ENCODE results near the gene SYTL1. TPM values are rescaled to one million over a fixed set of nuclear protein-coding genes. Genes with fewer than 3 reads are reported as not detected.
A peak's percentile ranks its signal among the peaks of the same experiment; 100 is the strongest.

The SYTL1 gene
- total RNA-seq, 1 donor from 2014 or later, result 25.7 TPM

- DNase-seq (ENCODE audit: low spot score), result no peak
- Mint-ChIP-seq H3K36me3 (ENCODE audit: low read depth) (peaks cover 16% of the 10 kb centered on the region), H3K27me3 (ENCODE audit: low read depth) (no peaks in the 10 kb centered on the region), H3K9me3 (no peaks in the 10 kb centered on the region), H3K27ac (peak overlapping the region; percentile 76), H3K4me3 (ENCODE audit: low read depth) (peak overlapping the region; percentile 56), H3K4me1 (ENCODE audit: low read depth) (peaks cover 27% of the 10 kb centered on the region)
- intact Hi-C loops (cut with micrococcal nuclease), result loop anchor here (1.0 kb wide), 3 partner anchors 9 to 32 kb away; no protein-coding TSS in a partner anchor
Observed at GRCh38 chr1:27356619-27357280, 14.9 kb downstream of the SYTL1 start.

- intact Hi-C loops (cut with micrococcal nuclease), result loop anchor here (1.0 kb wide), 3 partner anchors 8 to 31 kb away; no protein-coding TSS in a partner anchor
- H3K36me3 Mint-ChIP-seq (ENCODE audit: low read depth), result peaks cover 16% of the 10 kb centered on the region
- peak; percentile 81 for DNase-seq (ENCODE audit: low spot score)
- peak overlapping the region; percentile 56 for H3K4me3 Mint-ChIP-seq (ENCODE audit: low read depth)
- H3K27me3 Mint-ChIP-seq (ENCODE audit: low read depth), result no peaks in the 10 kb centered on the region
- H3K4me1 Mint-ChIP-seq (ENCODE audit: low read depth), result peaks cover 27% of the 10 kb centered on the region
- H3K27ac Mint-ChIP-seq, result peak overlapping the region; percentile 76
- H3K9me3 Mint-ChIP-seq, result no peaks in the 10 kb centered on the region
Observed at GRCh38 chr1:27357281-27358037, 15.6 kb downstream of the SYTL1 start.

- no peak overlapping the region for H3K4me3 Mint-ChIP-seq (ENCODE audit: low read depth)
- H3K4me1 Mint-ChIP-seq (ENCODE audit: low read depth), result peaks cover 27% of the 10 kb centered on the region
- no peaks in the 10 kb centered on the region for H3K27me3 Mint-ChIP-seq (ENCODE audit: low read depth)
- H3K36me3 Mint-ChIP-seq (ENCODE audit: low read depth), result peaks cover 15% of the 10 kb centered on the region
- no peaks in the 10 kb centered on the region for H3K9me3 Mint-ChIP-seq
- no peak for DNase-seq (ENCODE audit: low spot score)
- intact Hi-C loops (cut with micrococcal nuclease), result no loop called here
- no peak overlapping the region for H3K27ac Mint-ChIP-seq
Observed at GRCh38 chr1:27358038-27358927, 16.5 kb downstream of the SYTL1 start.

GRCh38 chr1:27358928-27359313 is 17.1 kb downstream of the SYTL1 start:
- H3K27me3 Mint-ChIP-seq (ENCODE audit: low read depth), result no peaks in the 10 kb centered on the region
- H3K4me3 Mint-ChIP-seq (ENCODE audit: low read depth), result no peak overlapping the region
- no peak overlapping the region for H3K27ac Mint-ChIP-seq
- no peak for DNase-seq (ENCODE audit: low spot score)
- H3K9me3 Mint-ChIP-seq, result no peaks in the 10 kb centered on the region
- intact Hi-C loops (cut with micrococcal nuclease), result no loop called here
- H3K36me3 Mint-ChIP-seq (ENCODE audit: low read depth), result peaks cover 8% of the 10 kb centered on the region
- H3K4me1 Mint-ChIP-seq (ENCODE audit: low read depth), result peaks cover 27% of the 10 kb centered on the region

GRCh38 chr1:27359822-27360158 is 18.0 kb downstream of the SYTL1 start:
- Mint-ChIP-seq H3K27ac (no peak overlapping the region), H3K27me3 (ENCODE audit: low read depth) (no peaks in the 10 kb centered on the region), H3K4me1 (ENCODE audit: low read depth) (peaks cover 32% of the 10 kb centered on the region), H3K9me3 (no peaks in the 10 kb centered on the region), H3K36me3 (ENCODE audit: low read depth) (peaks cover 8% of the 10 kb centered on the region), H3K4me3 (ENCODE audit: low read depth) (peak overlapping the region; percentile 73)
- intact Hi-C loops (cut with micrococcal nuclease), result no loop called here
- DNase-seq (ENCODE audit: low spot score), result no peak

GRCh38 chr1:27360159-27361043 is 18.6 kb downstream of the SYTL1 start:
- Mint-ChIP-seq H3K9me3 (no peaks in the 10 kb centered on the region), H3K4me1 (ENCODE audit: low read depth) (peaks cover 34% of the 10 kb centered on the region), H3K27ac (no peak overlapping the region), H3K36me3 (ENCODE audit: low read depth) (peaks cover 6% of the 10 kb centered on the region), H3K27me3 (ENCODE audit: low read depth) (no peaks in the 10 kb centered on the region), H3K4me3 (ENCODE audit: low read depth) (peak overlapping the region; percentile 73)
- intact Hi-C loops (cut with micrococcal nuclease), result no loop called here
- DNase-seq (ENCODE audit: low spot score), result no peak

GRCh38 chr1:27361044-27361402 is 19.2 kb downstream of the SYTL1 start:
- Mint-ChIP-seq H3K27ac (no peak overlapping the region), H3K27me3 (ENCODE audit: low read depth) (no peaks in the 10 kb centered on the region), H3K4me1 (ENCODE audit: low read depth) (peaks cover 31% of the 10 kb centered on the region), H3K36me3 (ENCODE audit: low read depth) (peaks cover 2% of the 10 kb centered on the region), H3K9me3 (no peaks in the 10 kb centered on the region), H3K4me3 (ENCODE audit: low read depth) (no peak overlapping the region)
- DNase-seq (ENCODE audit: low spot score), result no peak
- intact Hi-C loops (cut with micrococcal nuclease), result no loop called here

GRCh38 chr1:27361553-27361952 is 19.7 kb downstream of the SYTL1 start:
- no peaks in the 10 kb centered on the region for H3K9me3 Mint-ChIP-seq
- H3K4me3 Mint-ChIP-seq (ENCODE audit: low read depth), result no peak overlapping the region
- no peak overlapping the region for H3K27ac Mint-ChIP-seq
- intact Hi-C loops (cut with micrococcal nuclease), result no loop called here
- DNase-seq (ENCODE audit: low spot score), result no peak
- no peaks in the 10 kb centered on the region for H3K27me3 Mint-ChIP-seq (ENCODE audit: low read depth)
- H3K36me3 Mint-ChIP-seq (ENCODE audit: low read depth), result peaks cover 2% of the 10 kb centered on the region
- H3K4me1 Mint-ChIP-seq (ENCODE audit: low read depth), result peaks cover 31% of the 10 kb centered on the region

- Mint-ChIP-seq H3K9me3 (no peaks in the 10 kb centered on the region), H3K27me3 (ENCODE audit: low read depth) (no peaks in the 10 kb centered on the region), H3K4me1 (ENCODE audit: low read depth) (peaks cover 30% of the 10 kb centered on the region), H3K27ac (peak overlapping the region; percentile 39), H3K4me3 (ENCODE audit: low read depth) (no peak overlapping the region), H3K36me3 (ENCODE audit: low read depth) (peaks cover 2% of the 10 kb centered on the region)
- intact Hi-C loops (cut with micrococcal nuclease), result loop anchor here (2.0 kb wide), 1 partner anchor 21 kb away; the partner anchor contains the start of gene SYTL1
- DNase-seq (ENCODE audit: low spot score), result no peak
Observed at GRCh38 chr1:27363766-27364695, 22.2 kb downstream of the SYTL1 start.

GRCh38 chr1:27364696-27365371 is 23.0 kb downstream of the SYTL1 start:
- Mint-ChIP-seq H3K27ac (no peak overlapping the region), H3K9me3 (no peaks in the 10 kb centered on the region), H3K4me1 (ENCODE audit: low read depth) (peaks cover 31% of the 10 kb centered on the region), H3K36me3 (ENCODE audit: low read depth) (peaks cover 2% of the 10 kb centered on the region), H3K27me3 (ENCODE audit: low read depth) (no peaks in the 10 kb centered on the region), H3K4me3 (ENCODE audit: low read depth) (peak overlapping the region; percentile 81)
- DNase-seq (ENCODE audit: low spot score), result no peak
- intact Hi-C loops (cut with micrococcal nuclease), result loop anchor here (1.0 to 2.0 kb wide), 3 partner anchors 8 to 27 kb away; partner anchors contain the start of genes GPR3 and SYTL1

Data from activated T-helper 2 cell treated with anti-CD3 and anti-CD28 coated beads, Interferon-gamma antibody, Interleukin-2, Interleukin-4, amounts not matched to agents 10 μg/mL and 5 μg/mL and 100 μg/mL, durations not matched to agents 14 hours and 24 hours and 36 hours (primary cell).